Glomerular visceral epithelial cell (primary cell): ENCODE data around the gene MT1X.
A peak's percentile ranks its signal among the peaks of the same experiment; 100 is the strongest.
"Not testable (repeated sequence)": the region's sequence is repeated elsewhere in the genome, so short reads cannot be mapped to it uniquely, and the experiment has no call there.

ENCODE experiments used
- DNase-seq: peaks from one replicate; pipeline ENCODE4 v3.0.0-alpha.2; 2016; ENCODE audit errors: extremely low spot score

The MT1X gene

GRCh38 chr16:56653218-56653617 is 29.1 kb upstream of the MT1X start:
- no peak for DNase-seq

- peak; percentile 83 for DNase-seq
These were observed 24.5 kb upstream of the MT1X start, which contains the start of gene MT1F for GRCh38 chr16:56657555-56658326. Gene MT1F, plus strand, starts transcription at chr16:56657959. Its CDS starts 100 bp downstream, at chr16:56658059.

DNA sequence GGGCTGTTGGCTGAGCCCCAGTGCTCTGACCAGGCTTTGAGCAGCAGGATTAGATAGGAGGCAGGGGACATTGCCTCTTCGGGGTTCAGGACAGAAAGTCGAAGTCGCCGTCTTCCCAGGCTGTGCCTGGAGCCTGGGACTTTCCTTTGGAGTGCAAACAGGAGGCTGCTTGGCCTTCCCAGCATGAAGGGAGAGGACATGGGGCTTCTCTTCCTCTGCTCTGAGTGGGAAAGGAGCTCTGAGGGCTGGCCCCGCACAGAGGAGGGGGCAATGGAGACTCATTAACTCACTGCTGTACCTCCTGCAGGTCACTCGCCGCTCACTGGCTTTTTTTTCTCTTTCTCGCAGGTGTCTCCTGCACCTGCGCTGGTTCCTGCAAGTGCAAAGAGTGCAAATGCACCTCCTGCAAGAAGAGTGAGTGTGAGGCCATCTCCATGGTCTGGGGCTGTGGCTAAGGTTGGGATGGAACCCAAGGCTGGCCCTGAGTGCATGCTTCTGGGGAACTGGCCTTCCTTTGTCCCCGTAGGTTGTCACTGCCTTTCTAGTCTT is 23.9 kb upstream of the MT1X start:
- DNase-seq = no peak

DNA sequence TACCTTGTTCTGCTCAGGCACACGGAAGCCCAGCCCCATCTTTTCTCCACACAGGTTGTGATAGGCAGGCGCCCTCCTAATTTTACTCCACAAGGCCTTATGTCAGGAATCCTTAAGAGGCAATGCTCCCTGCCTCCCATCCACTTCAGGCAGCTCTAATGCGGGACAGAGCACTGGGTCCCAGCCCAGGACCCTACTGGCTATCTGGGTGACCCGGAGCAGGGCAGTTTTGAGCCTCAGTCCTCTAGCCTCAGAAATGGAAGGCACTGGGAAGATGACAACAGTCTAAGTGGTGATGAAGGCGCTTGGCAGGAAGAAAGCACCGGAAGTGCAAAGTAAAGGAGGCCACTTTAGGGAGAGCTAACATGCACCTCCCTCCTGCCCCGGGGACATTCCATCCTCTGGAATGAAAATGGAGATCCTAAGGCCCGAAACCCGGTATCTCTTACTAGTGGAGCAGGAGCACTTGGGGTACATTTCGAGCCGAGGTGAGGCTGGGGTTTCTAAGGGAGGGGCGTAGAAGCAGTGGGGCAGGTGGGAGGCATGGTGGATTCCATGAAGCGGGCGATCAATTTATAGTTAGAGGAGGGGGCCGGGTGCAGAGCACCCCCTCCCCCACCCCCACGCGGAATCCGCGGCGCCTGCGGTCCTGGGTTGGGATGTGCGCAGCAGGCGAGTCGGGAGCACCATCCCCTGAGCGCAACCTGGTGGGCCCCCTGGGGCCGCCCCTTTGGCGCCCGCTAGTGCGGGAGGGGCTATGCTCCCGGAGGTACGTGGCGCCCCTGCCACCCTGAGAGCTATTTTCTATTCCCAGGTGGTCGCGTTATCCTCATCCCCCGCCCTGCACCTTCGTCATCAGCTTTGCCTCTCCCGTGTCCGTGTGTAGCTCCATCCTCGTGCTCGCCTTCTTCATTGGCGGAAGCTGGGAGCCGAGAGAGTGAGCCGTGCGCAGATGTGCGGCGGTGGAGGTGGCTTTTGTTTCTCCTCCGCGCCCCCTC is 19.6 kb upstream of the MT1X start:
- no peak for DNase-seq

- DNase-seq = no peak
These were observed 17.8 kb upstream of the MT1X start for GRCh38 chr16:56664506-56664905.

- DNase-seq = not testable (repeated sequence)
These were observed 16.7 kb upstream of the MT1X start for GRCh38 chr16:56665286-56666261.

DNA sequence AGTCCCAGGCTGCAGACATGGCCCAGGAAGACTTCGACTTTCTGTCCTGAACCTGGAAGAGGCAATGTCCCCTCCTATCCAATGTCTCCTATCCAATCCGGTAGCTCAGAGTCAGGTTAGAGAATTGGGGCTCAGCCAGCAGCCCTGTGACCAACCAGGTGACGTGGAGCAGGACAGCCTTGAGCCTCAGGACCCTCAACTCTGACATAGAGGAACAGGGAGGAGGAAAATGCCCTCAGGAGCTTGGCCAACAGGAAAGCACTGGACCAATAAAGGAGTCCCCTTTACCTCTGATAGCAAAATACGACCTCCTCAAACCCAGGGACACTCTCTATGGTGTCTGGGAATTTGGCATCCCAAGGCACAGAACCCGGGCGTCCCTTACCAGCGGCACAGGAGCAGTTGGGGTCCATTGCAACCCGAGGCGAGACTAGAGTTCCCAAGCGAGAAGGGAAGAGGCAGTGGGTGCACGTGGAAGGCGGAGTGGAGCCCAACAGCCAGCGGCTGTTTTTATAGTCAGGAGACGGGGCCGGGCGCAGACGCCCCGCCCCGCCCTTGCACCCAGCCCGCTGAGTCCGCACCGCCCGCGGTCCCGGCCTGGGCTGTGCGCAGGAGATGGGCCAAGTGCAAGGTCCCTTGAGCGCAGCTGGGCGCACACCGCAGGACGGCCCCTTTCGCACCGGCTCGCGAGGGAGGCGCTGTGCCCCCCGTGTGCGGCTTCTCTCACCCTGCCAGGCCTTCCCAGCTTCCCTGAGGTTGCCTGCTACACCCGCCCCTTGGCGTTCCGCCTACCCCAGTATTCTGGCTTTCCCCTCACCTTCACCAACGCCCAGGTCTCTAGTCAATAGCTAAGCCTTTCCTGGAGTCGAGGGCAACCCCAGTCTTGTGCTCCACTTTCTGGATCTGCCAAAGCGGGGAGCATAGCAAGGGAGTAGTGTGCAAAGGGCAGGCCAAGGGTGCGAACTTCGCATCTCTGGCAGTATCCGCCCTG is 14.4 kb upstream of the MT1X start, which contains the start of gene MT1G:
TSS of gene MT1G (minus strand) at position 485 of the 991 bp plus-strand sequence. CDS start at position 413, 72 bp downstream.
- DNase-seq = no peak

- DNase-seq = no peak
These were observed 13.0 kb upstream of the MT1X start, which contains the start of gene MT1H for GRCh38 chr16:56669005-56669839. Gene MT1H, plus strand, starts transcription at chr16:56669814. Its CDS starts 71 bp downstream, at chr16:56669885.

DNA sequence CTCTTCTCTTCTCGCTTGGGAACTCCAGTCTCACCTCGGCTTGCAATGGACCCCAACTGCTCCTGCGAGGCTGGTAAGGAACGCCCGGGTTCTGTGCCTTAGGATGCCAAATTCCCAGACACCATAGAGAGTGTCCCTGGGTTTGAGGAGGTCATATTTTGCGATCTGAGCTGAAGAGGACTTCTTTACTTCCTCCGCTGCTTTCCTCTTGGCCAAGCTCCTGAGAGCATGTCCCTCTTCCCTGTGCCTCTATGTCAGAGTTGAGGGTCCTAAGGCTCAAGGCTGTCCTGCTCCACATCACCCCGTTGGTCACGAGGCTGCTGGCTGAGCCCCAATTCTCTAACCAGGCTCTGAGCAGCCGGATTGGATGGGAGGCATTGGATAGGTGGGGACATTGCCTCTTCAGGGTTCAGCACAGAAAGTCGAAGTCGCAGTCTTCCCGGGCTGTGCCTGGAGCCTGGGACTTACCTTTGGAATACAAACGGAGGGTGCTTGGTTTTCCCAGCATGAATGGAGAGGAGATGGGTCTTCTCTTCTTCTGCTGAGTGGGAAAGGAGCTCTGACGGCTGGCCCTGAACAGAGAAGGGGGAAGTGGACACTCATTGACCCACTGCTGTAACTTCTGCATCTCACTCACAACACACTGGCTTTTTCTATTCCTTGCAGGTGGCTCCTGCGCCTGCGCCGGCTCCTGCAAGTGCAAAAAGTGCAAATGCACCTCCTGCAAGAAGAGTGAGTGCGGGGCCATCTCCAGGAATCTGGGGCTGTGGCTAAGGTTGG is 12.2 kb upstream of the MT1X start:
- no peak for DNase-seq

GRCh38 chr16:56670620-56670934 is 11.7 kb upstream of the MT1X start:
- DNase-seq = no peak

DNA sequence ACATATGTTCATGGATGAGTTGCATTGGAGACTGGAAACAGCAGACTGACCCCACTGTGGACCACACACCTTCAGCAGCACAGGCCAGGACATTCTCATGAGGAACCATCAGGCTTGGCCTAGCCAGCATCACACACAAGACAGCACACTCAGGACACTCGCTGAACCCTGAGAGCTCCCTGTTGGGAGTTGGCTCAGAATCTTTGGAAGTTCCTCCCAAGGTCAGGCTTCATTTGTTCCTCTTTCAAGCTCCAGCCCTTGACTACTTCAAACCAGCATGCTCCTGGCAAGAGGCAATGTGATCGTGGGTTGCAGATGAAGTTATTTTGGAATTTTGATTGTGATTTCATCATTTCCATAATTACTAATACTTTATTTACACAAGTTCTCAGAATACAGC is 10.6 kb upstream of the MT1X start:
- not testable (repeated sequence) for DNase-seq

DNA sequence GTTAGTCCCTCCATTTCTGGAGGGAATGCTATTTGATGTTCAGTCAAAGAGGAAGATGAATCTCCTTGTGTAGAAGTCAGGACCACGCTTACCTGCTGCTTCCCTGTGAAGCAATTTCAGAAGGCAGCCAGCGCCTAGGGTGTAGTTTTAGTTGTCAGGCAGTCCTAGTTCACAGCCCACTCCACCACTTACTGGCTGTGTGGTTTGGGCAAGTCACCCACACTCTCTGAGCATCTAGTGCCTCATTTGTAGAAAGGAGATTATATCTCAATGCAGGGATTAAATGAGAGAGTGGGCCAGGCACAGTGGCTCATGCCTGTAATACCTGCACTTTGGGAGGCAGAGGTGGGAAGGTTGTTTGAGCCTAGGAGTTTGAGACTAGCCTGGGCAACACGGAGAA is 10.1 kb upstream of the MT1X start:
- not testable (repeated sequence) for DNase-seq

- DNase-seq = no peak
These were observed 9.3 kb upstream of the MT1X start for GRCh38 chr16:56672761-56673536.

- peak; percentile 39 for DNase-seq
These were observed 8.3 kb upstream of the MT1X start for GRCh38 chr16:56673921-56674320.

DNA sequence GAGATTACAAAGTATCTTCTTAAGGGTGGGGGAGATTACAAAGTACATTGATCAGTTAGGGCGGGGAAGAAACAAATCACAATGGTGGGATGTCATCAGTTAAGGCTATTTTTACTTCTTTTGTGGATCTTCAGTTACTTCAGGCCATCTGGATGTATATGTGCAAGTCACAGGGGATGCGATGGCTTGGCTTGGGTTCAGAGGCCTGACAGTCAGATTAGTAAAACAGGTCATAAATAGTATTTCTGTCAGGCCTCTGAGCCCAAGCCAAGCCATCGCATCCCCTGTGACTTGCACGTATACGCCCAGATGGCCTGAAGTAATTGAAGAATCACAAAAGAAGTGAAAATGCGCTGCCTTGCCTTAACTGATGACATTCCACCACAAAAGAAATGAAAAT is 7.7 kb upstream of the MT1X start:
- DNase-seq = not testable (repeated sequence)

GRCh38 chr16:56675685-56676210 is 6.5 kb upstream of the MT1X start:
- DNase-seq = no peak

DNA sequence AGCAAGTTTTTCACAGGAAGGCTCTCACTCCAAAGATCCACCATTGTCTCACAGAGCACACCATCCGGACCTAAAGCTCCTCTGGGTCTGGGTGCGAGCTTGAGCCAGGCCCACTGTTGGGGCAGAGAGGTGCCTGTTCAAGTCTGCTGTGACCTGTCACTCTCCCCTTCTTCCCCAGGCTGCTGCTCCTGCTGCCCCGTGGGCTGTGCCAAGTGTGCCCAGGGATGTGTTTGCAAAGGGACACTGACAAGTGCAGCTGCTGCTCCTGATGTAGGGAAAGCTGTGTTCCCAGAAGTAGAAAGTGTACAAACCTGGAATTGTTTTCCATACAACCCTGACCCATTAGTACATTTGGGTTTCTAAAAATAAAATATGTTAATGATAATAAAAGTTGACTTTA is 4.8 kb upstream of the MT1X start:
- no peak for DNase-seq
